ENCODE results near the gene TMEM31.

TMEM31 gene

DNA sequence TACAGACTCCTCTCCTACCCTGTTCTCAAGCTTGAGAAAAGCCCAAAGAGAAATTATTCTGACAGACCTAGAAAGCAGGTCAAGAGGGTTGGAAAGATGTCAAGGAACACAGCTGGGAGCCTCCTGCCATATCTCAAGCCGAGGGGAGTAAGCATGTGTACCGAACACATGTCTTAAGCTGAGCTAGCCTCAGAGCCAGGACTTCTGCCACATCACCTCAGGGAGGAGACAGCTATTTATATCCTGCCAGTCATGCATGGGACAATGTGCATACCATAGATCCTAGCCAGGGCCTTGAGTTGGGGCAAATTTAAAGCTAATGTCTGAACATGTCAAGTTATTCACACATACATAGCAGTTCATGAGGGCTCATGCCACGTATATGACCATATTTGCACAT, 11.8 kb downstream of the TMEM31 start:
- no peak overlapping the region for H3K4me3 ChIP-seq (ENCODE audit: low read length)
- TF ChIP-seq, protein P1, sequence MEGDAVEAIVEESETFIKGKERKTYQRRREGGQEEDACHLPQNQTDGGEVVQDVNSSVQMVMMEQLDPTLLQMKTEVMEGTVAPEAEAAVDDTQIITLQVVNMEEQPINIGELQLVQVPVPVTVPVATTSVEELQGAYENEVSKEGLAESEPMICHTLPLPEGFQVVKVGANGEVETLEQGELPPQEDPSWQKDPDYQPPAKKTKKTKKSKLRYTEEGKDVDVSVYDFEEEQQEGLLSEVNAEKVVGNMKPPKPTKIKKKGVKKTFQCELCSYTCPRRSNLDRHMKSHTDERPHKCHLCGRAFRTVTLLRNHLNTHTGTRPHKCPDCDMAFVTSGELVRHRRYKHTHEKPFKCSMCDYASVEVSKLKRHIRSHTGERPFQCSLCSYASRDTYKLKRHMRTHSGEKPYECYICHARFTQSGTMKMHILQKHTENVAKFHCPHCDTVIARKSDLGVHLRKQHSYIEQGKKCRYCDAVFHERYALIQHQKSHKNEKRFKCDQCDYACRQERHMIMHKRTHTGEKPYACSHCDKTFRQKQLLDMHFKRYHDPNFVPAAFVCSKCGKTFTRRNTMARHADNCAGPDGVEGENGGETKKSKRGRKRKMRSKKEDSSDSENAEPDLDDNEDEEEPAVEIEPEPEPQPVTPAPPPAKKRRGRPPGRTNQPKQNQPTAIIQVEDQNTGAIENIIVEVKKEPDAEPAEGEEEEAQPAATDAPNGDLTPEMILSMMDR (conservative IDR thresholded peaks at IDR 0.05; ENCODE audit: low read length): no peak
- peak; percentile 67 for DNase-seq (ENCODE audit: low read depth)

DNA sequence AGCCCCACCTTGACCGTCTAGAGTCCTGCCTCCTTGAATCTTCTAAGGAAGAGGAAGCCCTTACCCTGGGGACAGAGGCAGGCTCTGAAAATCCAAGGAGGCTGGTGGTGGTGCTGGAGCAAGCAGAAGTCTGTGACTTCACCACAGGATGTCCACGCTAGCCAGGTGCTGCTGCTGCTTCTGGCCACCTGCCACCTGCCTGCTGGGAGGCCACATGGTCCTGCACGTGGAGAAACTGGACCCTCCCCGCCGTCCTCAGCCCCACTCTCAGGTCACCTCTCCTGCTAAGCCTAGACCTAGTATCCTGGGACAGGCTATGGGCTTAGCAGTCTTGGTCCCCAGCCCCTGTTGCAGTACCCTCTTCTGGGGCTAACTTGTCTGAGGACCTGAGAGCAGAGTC, 15.8 kb downstream of the TMEM31 start:
- TF ChIP-seq, protein P1 (conservative IDR thresholded peaks at IDR 0.05; ENCODE audit: low read length): no peak
- no peak for DNase-seq (ENCODE audit: low read depth)

DNA sequence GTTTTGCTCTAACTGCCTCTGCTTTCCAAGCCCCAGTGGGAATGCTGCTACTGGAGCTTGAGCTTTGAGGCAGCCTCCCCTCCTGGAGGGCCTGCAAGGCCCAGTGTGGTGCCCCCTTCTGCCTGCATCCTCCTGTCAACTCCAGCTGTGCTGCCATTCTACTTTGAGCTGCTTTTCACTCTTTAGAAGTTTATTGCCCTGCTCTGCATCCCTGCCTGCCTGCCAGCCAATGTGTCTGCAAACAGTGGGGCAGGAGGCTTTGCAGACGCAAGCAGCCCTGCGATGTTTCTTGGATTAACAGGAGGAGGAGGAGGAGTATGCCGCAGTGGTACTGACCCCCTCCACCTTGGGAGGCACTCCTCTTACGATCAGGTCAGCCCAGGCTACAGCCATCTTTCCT, 16.4 kb downstream of the TMEM31 start:
- DNase-seq (ENCODE audit: low read depth): no peak
- no peak overlapping the region for H3K4me3 ChIP-seq (ENCODE audit: low read length)
- TF ChIP-seq, protein P1 (conservative IDR thresholded peaks at IDR 0.05; ENCODE audit: low read length): no peak

More for the DNA sequence above, 15.8 kb downstream of the TMEM31 start:
- H3K4me3 ChIP-seq (ENCODE audit: low read length): no peak overlapping the region

DNA sequence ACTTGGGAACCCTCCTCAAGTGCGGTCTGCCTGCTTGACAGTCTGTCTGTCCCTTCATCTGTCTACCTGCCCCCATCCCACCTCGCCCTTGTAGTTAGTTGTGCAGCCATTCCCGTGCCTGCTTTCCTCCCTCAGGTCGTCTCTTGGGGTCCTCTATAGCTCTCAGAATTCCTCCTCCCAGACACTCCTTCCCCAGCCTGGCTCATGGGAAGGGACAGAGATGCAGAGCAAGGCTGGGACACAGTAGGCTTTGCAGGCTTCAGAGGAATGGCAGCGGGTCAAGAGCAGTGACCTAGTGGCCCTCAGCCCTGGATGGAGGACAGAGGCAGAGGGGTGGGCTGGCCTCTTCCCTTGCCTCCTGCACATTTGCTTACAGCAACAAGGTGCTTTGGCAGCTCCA, 18.3 kb downstream of the TMEM31 start:
- no peak overlapping the region for H3K4me3 ChIP-seq (ENCODE audit: low read length)
- no peak for DNase-seq (ENCODE audit: low read depth)
- TF ChIP-seq, protein P1 (conservative IDR thresholded peaks at IDR 0.05; ENCODE audit: low read length): no peak

DNA sequence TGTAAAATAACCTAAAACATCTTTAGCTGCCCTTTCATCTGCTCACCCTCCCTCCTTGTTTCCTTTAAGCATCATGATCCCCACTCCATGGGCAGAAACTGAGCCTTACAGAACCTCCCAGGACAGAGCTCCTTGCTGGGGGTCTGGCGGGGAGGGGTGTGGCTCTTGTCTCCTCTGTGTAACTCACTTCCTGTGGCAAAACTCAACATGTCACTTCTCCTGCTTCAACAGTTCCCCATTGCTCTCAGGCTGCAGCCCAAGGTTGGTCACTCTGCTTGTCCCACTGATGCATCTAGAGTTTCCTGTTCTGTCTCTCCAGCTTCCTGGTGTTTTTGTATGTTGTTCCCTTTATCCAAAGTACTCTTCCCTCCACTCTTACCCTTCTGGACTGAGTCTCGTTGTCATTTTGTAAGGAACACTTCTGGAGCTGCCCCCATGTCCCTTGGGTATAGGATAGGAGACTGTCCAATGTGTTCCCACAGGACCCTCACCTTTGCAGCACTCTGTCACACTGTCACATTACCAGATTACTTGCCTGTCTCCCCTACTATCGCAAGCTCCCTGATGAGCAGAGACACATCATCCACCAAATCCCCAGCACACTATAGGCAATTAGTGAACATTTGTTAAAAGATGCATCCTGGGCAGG, 19.6 kb downstream of the TMEM31 start:
- H3K4me3 ChIP-seq (ENCODE audit: low read length): no peak overlapping the region
- TF ChIP-seq, protein P1 (conservative IDR thresholded peaks at IDR 0.05; ENCODE audit: low read length): no peak
- DNase-seq (ENCODE audit: low read depth): no peak

DNA sequence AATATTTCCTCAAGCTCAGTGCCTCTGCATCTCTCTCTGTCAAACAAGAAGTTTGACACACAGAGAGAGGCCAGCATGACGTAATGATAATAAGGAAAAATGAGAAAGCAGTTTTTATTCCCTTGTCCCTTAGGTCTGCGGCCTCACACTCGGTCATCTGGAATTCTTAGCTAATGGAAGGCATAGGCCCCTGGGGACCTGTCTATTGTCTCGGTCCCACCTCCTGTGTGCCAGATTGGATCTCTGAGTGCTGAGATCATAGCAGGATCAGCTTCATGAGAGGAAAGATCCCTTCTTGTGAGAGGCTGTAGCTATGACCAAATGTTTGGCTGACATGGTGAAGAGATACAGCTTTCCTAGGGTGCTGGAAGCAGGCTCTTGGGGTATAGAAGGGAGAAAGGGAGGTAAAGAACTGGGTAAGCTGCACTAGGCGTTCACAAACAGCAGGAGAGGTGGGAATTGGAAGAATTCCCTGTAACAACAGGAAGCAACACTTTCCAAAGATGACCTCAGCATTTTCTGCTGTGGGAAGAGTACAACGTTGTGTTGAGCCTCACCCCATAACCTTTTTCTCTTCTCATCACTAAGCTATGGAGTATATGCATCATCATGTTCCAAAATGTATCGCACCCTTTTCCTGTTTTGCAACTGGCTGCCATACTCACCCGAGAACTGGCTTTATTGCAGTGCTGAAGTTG, 20.2 kb downstream of the TMEM31 start:
- TF ChIP-seq, protein P1 (conservative IDR thresholded peaks at IDR 0.05; ENCODE audit: low read length): no peak
- DNase-seq (ENCODE audit: low read depth): peak; percentile 81
- no peak overlapping the region for H3K4me3 ChIP-seq (ENCODE audit: low read length)

DNA sequence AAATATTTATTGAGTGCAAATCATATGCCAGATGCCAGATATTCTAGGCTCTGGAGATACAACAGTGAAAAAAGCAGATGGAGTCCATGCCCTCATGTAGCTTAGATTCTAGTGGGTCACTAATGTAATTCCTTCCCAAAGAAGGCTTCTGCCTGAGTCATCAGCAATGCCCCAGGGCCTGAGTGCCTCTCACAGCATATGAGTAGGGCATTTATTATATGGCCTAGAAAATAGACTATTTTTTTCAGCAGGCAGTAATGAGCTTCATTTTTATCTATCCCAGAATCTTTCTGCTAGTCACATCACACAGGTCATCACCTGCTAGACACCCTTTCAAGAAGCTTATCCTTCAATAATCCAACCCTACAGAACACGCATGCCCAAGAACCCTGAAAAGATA, 22.3 kb downstream of the TMEM31 start:
- TF ChIP-seq, protein P1 (conservative IDR thresholded peaks at IDR 0.05; ENCODE audit: low read length): no peak
- DNase-seq (ENCODE audit: low read depth): peak; percentile 15
- H3K4me3 ChIP-seq (ENCODE audit: low read length): no peak overlapping the region
